Left lung (tissue), 10 donors: ENCODE measurements around the gene SUGP1. TPM values are rescaled to one million over a fixed set of nuclear protein-coding genes. Genes with fewer than 3 reads are reported as not detected.

ENCODE experiments used
- ATAC-seq: fragments of 200-7000 bp; cut with Tn5 transposase; one replicate; pipeline ENCODE4 v1.9.1; 2020; ENCODE audit warnings: moderate library complexity
- DNase-seq, 4 donors: peaks; one replicate each; pipeline ENCODE4 v3.0.0-alpha.2; 2013 to 2020
- H3K27ac ChIP-seq, 2 donors: fragments of 200-600 bp; sonication (generic) in 1 of 2; one replicate each; pipeline versions ENCODE4 v1.5.0 to v1.8.0; 2020 to 2021
- H3K27me3 ChIP-seq, 2 donors: fragments of 200-600 bp; sonication (generic) in 1 of 2; one replicate each; pipeline versions ENCODE4 v1.5.0 to v1.8.0; 2020 to 2021
- H3K36me3 ChIP-seq, 2 donors: fragments of 200-600 bp; sonication (generic) in 1 of 2; one replicate each; pipeline versions ENCODE4 v1.5.0 to v1.8.0; 2020 to 2021
- H3K4me1 ChIP-seq, 2 donors: fragments of 200-600 bp; one replicate each; pipeline ENCODE4 v1.8.0; 2021
- H3K4me3 ChIP-seq, 2 donors: fragments of 200-600 bp; sonication (generic) in 1 of 2; one replicate each; pipeline versions ENCODE4 v1.5.0 to v1.8.0; 2020 to 2021; ENCODE audit warnings: mild to moderate bottlenecking in 1 of 2
- H3K9me3 ChIP-seq, 2 donors: fragments of 200-600 bp; sonication (generic) in 1 of 2; one replicate each; pipeline versions ENCODE4 v1.5.0 to v1.8.0; 2020 to 2021
- intact Hi-C, 2 donors: fragments of 100-400 bp; cut with DNase I; formaldehyde crosslinking; loops; one replicate each; pipeline versions ENCODE4 v1.11.2 to v1.14.2; 2022
- polyA plus RNA-seq, 6 donors: library from polyadenylated mRNA; unstranded; fragments of 120-200 nt; gene quantifications; one replicate each; pipeline ENCODE4 v1.2.1, GENCODE V29; 2013; ENCODE audit not compliant: insufficient read length in 6 of 6
- total RNA-seq, 2 donors: library from RNA; stranded (reverse); fragmentation: NEBNext Ultra II Directional; extraction: Animal tissue kit (Norgen Biotek cat#: 25700); gene quantifications; one replicate each; pipeline ENCODE4 v1.2.1, GENCODE V29; 2021
- TF ChIP-seq, protein P1 (sequence below), 2 donors: fragments of 200-600 bp; sonication (generic) in 1 of 2; IDR thresholded peaks; one replicate each; pipeline versions ENCODE4 v1.5.0 to v1.8.0; 2021; ENCODE audit warnings: antibody characterized with exemption in 2 of 2
- donor health status: DM: no; HTN: yes; CAD: no.
- donor health status: DM: no; HTN: no; CAD: no.

The SUGP1 gene
- total and polyA plus RNA-seq, 8 donors = 35.6 to 52.4 (median 45.9) TPM

DNA sequence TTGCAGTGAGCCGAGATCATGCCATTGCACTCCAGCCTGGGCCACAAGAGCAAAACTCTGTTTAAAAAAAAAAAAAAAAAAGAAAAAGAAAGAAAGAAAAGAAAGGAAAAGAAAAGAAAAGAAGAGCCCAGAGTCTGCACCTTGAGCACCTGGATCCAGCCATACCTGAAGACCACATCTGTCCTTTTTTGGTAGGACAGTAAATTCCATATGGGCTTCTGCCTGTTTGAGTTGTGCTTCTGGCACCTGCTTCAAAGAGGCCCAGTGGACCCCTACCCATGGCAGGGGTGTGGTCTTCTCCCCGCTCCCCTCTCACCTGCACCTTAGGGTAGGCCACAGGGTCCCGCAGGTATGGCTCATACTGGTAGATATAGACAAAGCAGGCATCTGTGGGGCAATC is 53.0 kb downstream of the SUGP1 start:
- Histone ChIP-seq H3K27me3 (peaks cover 10 to 40% of the 10 kb centered on the region in 2 donors), H3K27ac (no peak overlapping the region), H3K4me3 (no peak overlapping the region), H3K36me3 (no peaks in the 10 kb centered on the region), H3K4me1 (no peaks in the 10 kb centered on the region), H3K9me3 (no peaks in the 10 kb centered on the region)
- ATAC-seq (no peak), DNase-seq (no peak)
- intact Hi-C loops = no loop called here
- TF ChIP-seq, protein P1, sequence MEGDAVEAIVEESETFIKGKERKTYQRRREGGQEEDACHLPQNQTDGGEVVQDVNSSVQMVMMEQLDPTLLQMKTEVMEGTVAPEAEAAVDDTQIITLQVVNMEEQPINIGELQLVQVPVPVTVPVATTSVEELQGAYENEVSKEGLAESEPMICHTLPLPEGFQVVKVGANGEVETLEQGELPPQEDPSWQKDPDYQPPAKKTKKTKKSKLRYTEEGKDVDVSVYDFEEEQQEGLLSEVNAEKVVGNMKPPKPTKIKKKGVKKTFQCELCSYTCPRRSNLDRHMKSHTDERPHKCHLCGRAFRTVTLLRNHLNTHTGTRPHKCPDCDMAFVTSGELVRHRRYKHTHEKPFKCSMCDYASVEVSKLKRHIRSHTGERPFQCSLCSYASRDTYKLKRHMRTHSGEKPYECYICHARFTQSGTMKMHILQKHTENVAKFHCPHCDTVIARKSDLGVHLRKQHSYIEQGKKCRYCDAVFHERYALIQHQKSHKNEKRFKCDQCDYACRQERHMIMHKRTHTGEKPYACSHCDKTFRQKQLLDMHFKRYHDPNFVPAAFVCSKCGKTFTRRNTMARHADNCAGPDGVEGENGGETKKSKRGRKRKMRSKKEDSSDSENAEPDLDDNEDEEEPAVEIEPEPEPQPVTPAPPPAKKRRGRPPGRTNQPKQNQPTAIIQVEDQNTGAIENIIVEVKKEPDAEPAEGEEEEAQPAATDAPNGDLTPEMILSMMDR (IDR thresholded peaks at IDR 0.05) = no peak

DNA sequence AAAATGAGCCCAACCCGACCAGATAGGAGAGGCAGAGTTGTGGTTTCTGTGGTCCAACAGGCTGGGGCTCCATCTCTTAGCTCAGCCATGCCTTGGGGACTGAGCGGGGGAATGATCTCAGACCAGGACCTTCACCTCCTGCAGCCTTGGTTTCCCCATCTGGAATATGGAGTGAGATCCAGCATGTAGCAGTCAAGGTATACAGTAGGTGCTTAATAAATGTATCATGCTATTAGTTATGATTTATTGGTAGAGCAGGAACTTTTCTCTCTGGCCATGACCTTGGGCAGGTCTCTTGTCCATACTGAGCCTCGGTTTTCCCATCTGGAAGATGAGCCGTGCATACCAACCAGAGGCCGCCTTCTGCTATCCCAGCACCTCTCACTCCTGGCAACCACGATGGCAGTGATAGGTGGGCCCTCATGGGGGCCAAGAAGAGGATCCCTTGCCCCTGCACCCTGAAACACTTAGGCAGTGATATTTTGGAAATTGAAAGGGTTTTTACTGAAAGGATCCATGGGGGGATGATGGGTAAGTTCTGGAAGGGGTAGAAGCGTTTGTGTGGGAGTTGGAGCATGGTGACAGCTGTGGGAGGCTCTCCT is 56.3 kb downstream of the SUGP1 start:
- TF ChIP-seq, protein P1 (IDR thresholded peaks at IDR 0.05) = no peak
- peaks cover 0 to 5% of the 10 kb centered on the region in 2 donors for H3K9me3 ChIP-seq
- ATAC-seq (no peak), DNase-seq (peak in 1 of 4 donors; percentile 16)
- H3K4me1 ChIP-seq = peaks cover 0 to 6% of the 10 kb centered on the region in 2 donors
- no peaks in the 10 kb centered on the region for H3K36me3 ChIP-seq
- intact Hi-C loops = no loop called here
- H3K4me3 ChIP-seq = no peak overlapping the region
- H3K27me3 ChIP-seq = peaks cover 32 to 53% of the 10 kb centered on the region in 2 donors
- no peak overlapping the region for H3K27ac ChIP-seq

DNA sequence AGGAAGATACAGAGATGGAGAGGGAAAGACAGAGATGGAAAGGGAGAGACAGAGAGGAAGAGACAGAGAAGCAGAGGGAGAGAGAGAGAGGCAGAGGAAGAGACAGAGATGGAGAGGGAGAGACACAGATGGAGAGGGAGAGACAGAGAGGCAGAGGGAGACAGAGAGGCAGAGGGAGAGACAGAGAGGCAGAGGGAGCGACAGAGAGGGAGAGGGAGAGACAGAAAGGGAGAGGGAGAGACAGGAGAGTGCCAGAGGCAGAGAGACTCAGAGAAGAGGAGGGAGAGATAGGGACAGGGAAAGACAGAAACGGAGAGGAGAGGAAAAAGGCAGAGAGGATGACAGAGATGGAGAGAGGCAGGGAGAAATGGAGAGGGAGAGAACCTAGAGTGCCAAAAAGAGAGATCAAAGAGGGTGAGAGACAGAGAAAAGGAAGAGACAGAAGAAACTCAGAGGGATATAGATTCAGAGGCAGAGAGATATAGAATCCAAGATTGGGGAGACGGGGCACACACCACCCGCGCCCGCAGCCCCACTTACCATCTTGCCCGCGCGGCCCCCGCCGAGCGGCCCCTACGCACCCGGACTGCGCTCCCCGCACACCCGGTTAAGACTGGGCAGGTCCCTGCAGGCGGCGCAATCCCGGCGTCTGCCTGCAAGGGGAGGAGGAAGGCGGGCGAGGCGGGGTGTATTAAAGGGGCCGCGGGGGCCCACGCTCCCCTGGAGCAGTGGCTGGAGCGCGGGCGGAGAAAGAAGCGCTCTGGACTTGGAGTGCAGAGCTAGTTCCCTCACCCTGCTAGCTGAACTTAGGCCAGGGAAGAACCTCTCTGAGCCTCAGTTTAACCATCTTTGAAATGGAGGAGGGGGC is 57.9 kb downstream of the SUGP1 start:
- Histone ChIP-seq H3K9me3 (peaks cover 0 to 5% of the 10 kb centered on the region in 2 donors), H3K4me1 (peaks cover 0 to 6% of the 10 kb centered on the region in 2 donors), H3K27ac (no peak overlapping the region), H3K36me3 (no peaks in the 10 kb centered on the region), H3K4me3 (no peak overlapping the region), H3K27me3 (peaks cover 32 to 69% of the 10 kb centered on the region in 2 donors)
- intact Hi-C loops = no loop called here
- DNase-seq (peak in 1 of 4 donors; percentile 76), ATAC-seq (no peak)
- TF ChIP-seq, protein P1 (IDR thresholded peaks at IDR 0.05) = no peak

DNA sequence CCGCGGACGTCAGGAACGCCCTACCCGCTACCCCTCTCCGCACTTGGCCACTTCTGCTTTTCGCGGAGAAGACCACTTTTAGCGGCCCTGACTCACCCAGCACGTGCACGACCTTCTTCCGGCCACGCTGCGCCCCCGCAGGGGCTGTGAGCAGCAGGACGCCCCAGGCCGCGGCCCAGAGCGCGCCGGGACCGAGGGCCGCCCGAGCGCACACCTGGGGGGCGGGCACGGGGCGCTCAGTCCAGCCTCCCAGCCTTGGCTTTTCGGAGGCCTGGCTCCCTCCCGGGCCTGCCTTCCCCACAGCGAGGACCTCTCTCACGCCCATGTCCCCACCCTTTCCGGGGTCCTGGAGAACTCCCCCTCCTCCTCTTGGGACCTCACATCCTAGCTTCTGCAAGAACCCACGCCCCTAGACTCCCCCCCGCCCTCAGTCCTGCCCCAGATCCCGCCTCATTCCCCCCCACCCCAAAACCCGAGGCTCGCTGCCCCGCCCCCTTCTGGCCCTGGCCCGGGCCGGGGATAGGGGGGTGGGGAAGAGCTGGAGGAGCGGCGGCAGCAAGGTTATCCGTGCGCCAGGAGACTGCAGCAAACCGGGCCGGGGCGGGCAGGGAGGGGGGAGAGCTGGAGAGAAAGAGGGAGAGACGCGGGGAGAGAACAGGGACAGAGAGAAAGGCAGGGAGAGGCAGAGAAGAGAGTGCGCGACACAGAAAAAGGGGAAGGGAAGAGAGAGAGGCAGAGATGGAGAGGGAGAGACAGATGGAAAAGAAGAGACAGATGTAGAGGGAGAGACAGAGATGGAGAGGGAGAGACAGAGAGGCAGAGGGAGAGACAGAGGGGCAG is 58.7 kb downstream of the SUGP1 start:
- intact Hi-C loops = no loop called here

More for the DNA sequence above, 58.7 kb downstream of the SUGP1 start:
- Histone ChIP-seq H3K27ac (no peak overlapping the region), H3K9me3 (peaks cover 0 to 5% of the 10 kb centered on the region in 2 donors), H3K36me3 (no peaks in the 10 kb centered on the region), H3K4me1 (peaks cover 0 to 6% of the 10 kb centered on the region in 2 donors), H3K4me3 (no peak overlapping the region), H3K27me3 (peaks cover 32 to 78% of the 10 kb centered on the region in 2 donors)
- DNase-seq = peak in 3 of 4 donors; percentile 46 to 70 (median 61)
- TF ChIP-seq, protein P1 (IDR thresholded peaks at IDR 0.05) = no peak
- ATAC-seq = no peak
